ENCODE measurements around the gene PRPH. TPM values are rescaled to one million over a fixed set of nuclear protein-coding genes. Genes with fewer than 3 reads are reported as not detected.

Gene PRPH
- total RNA-seq, 1 donor from 2014 or later = 0.38 TPM

DNA sequence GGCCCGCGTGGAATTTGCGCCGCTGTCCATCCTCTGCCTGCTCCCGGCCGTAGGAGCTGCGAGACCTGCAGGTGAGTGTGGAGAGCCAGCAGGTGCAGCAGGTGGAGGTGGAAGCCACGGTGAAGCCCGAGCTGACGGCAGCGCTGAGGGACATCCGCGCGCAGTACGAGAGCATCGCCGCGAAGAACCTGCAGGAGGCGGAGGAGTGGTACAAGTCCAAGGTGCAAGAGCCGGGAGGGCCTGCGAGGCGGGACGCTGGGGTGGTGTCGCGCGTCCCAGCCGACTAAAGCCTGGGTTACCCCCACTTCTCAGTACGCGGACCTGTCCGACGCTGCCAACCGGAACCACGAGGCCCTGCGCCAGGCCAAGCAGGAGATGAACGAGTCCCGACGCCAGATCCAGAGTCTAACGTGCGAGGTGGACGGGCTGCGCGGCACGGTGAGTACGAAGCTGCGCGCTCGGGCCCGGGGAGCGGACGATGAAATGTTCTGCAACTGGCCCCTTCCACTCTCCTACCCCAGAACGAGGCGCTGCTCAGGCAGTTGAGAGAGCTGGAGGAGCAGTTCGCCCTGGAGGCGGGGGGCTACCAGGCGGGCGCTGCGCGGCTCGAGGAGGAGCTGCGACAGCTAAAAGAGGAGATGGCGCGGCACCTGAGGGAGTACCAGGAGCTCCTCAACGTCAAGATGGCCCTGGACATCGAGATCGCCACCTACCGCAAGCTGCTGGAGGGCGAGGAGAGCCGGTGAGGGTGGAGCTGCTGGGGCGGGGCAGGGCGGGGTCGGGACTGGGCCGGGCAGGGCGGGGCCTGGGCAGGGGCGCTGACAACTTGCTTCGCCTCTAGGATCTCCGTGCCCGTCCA is 2.1 kb downstream of the PRPH start:
- Mint-ChIP-seq H3K36me3 (no peaks in the 10 kb centered on the region), H3K4me3 (peak overlapping the region; percentile 56), H3K27ac (no peak overlapping the region), H3K4me1 (peaks cover 8% of the 10 kb centered on the region), H3K27me3 (ENCODE audit: low read depth) (peaks cover 85% of the 10 kb centered on the region), H3K9me3 (no peaks in the 10 kb centered on the region)
- TF ChIP-seq, protein P1, sequence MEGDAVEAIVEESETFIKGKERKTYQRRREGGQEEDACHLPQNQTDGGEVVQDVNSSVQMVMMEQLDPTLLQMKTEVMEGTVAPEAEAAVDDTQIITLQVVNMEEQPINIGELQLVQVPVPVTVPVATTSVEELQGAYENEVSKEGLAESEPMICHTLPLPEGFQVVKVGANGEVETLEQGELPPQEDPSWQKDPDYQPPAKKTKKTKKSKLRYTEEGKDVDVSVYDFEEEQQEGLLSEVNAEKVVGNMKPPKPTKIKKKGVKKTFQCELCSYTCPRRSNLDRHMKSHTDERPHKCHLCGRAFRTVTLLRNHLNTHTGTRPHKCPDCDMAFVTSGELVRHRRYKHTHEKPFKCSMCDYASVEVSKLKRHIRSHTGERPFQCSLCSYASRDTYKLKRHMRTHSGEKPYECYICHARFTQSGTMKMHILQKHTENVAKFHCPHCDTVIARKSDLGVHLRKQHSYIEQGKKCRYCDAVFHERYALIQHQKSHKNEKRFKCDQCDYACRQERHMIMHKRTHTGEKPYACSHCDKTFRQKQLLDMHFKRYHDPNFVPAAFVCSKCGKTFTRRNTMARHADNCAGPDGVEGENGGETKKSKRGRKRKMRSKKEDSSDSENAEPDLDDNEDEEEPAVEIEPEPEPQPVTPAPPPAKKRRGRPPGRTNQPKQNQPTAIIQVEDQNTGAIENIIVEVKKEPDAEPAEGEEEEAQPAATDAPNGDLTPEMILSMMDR (IDR thresholded peaks at IDR 0.05; ENCODE audit: unreplicated experiment) = peak; percentile 65
- no peak for DNase-seq (ENCODE audit: low spot score in 2 of 2, unreplicated experiment in 2 of 2)

DNA sequence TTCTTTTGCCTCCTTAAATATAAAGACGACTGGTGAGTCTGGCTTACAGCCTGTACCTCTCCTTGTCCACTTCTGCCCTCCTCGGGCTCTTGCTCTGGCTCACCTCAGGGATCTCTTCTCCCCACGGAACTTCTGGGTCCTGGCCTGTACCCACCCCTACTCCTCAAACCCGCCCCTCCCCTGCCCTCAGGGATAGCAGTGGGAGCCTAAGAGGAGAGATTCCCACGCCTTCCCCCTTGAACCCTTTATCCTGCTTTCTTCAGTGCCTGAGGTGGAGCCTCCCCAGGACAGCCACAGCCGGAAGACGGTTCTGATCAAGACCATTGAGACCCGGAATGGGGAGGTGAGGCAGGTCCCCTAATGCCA is 2.7 kb downstream of the PRPH start:
- H3K36me3 Mint-ChIP-seq = no peaks in the 10 kb centered on the region
- H3K4me1 Mint-ChIP-seq = peaks cover 8% of the 10 kb centered on the region
- TF ChIP-seq, protein P1 (IDR thresholded peaks at IDR 0.05; ENCODE audit: unreplicated experiment) = no peak
- no peak overlapping the region for H3K27ac Mint-ChIP-seq
- DNase-seq (ENCODE audit: low spot score in 2 of 2, unreplicated experiment in 2 of 2) = no peak
- H3K4me3 Mint-ChIP-seq = peak overlapping the region; percentile 56
- no peaks in the 10 kb centered on the region for H3K9me3 Mint-ChIP-seq
- peaks cover 81% of the 10 kb centered on the region for H3K27me3 Mint-ChIP-seq (ENCODE audit: low read depth)

DNA sequence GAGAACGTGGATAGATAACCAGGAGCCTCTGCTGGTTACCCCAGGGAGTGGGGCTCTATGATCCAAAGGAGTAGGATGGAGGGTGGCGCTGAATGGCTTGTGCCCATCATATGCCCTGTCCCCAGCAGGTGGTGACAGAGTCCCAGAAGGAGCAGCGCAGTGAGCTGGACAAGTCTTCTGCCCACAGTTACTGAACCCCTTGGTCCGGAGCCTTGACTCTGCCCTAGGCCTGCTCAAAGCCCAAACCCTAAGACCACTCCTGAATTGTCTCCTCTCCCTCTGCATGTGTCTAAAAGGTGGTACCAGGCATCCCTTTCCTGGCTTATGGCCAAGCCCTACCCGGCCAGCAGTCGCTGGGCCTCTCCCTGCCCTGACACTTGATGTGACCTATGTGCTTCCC is 3.2 kb downstream of the PRPH start:
- Mint-ChIP-seq H3K4me3 (no peak overlapping the region), H3K27me3 (ENCODE audit: low read depth) (peaks cover 81% of the 10 kb centered on the region), H3K27ac (no peak overlapping the region), H3K4me1 (peaks cover 8% of the 10 kb centered on the region), H3K36me3 (no peaks in the 10 kb centered on the region), H3K9me3 (no peaks in the 10 kb centered on the region)
- no peak for DNase-seq (ENCODE audit: low spot score in 2 of 2, unreplicated experiment in 2 of 2)
- TF ChIP-seq, protein P1 (IDR thresholded peaks at IDR 0.05; ENCODE audit: unreplicated experiment) = no peak

DNA sequence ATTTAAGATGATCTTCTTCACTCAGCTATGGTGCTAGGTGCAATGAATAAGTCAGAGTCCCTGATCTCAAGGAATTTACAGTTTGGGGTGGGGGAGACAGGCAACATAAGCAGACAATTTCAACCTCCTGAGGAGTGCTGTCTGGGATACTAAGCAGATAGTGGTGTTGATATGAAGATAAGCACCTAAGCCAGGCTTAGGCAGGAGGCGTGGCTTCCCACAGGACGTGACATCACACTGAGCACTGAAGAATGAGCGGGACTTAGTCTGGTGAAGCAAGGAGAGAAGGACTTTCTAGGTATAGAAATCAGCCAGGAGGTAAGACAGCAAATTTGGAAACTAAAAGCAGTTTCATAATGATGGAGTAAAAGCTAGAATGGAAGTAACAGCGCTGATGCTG is 6.8 kb downstream of the PRPH start:
- H3K4me3 Mint-ChIP-seq = no peak overlapping the region
- peaks cover 6% of the 10 kb centered on the region for H3K4me1 Mint-ChIP-seq
- no peak for DNase-seq (ENCODE audit: low spot score in 2 of 2, unreplicated experiment in 2 of 2)
- no peaks in the 10 kb centered on the region for H3K36me3 Mint-ChIP-seq
- H3K27me3 Mint-ChIP-seq (ENCODE audit: low read depth) = peaks cover 59% of the 10 kb centered on the region
- H3K27ac Mint-ChIP-seq = no peak overlapping the region
- TF ChIP-seq, protein P1 (IDR thresholded peaks at IDR 0.05; ENCODE audit: unreplicated experiment) = no peak
- H3K9me3 Mint-ChIP-seq = no peaks in the 10 kb centered on the region

DNA sequence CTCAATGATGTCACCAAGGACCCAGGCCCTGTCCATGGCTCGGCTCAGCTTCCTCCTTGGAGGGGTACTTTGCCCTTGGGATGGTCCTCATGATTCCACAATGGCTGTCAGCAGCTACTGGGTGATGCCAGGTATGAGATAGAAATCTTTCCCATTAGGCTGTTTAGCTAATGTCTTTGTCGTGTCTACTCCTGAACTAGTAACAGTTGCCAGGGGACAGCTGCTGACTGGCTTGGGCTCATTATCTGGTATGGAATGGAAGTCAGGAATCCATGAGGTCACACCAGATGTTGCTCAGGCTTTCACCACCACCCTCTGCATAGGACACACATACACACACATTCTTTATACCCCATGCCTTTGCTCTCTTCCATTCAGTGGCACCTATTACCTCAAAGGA is 9.2 kb downstream of the PRPH start:
- Mint-ChIP-seq H3K27ac (no peak overlapping the region), H3K9me3 (no peaks in the 10 kb centered on the region), H3K36me3 (no peaks in the 10 kb centered on the region), H3K27me3 (ENCODE audit: low read depth) (peaks cover 48% of the 10 kb centered on the region), H3K4me3 (no peak overlapping the region), H3K4me1 (peaks cover 7% of the 10 kb centered on the region)
- TF ChIP-seq, protein P1 (IDR thresholded peaks at IDR 0.05; ENCODE audit: unreplicated experiment) = no peak
- DNase-seq (ENCODE audit: low spot score in 2 of 2, unreplicated experiment in 2 of 2) = no peak

All from mesothelial cell of epicardium (in vitro differentiated cells).